Activated T-cell treated with anti-CD3 and anti-CD28 coated beads, Interleukin-2, amount 50 U/mL, for 1 hour (primary cell): ENCODE results near the gene TSHZ1.

Source experiments
- DNase-seq: peaks from one replicate; pipeline ENCODE4 v3.0.0-alpha.2; 2020

TSHZ1 gene

DNA sequence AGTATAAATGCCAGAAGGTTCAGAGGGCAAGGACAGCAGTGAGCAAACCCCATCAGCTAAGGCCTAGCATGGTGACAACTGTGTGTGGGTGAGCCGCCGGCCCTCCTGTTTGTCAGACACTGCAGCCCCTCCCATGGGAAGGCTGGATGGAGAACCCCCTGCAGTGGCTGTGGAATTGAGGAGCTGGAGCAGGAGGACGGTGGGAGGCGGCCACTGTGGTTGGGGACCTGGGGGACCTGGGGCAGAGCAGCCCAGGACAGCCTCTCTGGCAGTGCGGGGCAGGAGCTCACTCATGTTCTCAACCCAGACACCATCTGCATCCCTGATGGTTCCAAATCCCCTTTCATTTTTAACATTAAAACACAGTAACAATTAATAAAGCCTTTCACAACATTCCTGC is 68.8 kb downstream of the TSHZ1 start:
- no peak for DNase-seq

DNA sequence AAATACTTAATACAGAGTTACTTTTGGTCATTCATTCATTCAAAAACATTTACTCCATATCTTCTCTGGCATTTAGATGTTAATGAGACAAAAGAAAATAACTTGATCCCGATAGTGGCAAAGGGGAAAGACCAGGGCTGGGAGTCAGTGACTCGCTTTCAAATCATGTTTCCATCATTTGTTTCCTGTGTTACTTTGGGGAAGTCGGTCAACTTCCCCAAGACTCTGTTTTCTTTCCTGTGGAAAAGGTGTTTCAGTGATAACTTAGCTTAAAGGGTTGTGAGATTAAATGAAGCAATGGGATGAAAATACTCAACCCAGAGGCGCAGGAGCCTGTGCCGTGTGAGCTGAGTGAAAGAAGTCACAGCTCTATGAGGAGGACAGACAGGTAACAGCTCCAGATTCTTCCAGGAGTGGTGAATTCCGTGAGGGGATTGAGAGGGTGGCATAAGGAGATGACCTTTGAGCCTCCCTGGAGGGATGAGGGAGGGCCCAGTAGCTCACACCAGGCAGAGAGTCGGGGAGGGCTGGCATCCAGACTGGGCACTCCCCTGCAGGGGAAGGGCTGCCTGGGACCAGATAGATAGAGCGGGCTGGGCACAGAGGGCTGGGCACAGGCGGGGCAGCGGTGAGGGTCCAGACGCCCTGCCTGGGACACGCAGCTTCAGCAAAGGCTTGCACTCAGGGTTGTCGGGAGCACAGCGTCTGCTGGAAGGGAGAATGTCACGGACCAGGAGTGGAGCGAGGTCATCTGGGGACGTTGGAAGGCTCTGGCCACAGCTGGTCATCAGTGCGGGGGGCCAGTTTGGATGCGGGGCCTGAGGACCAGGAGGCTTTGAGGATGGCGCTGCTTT is 70.1 kb downstream of the TSHZ1 start:
- no peak for DNase-seq

DNA sequence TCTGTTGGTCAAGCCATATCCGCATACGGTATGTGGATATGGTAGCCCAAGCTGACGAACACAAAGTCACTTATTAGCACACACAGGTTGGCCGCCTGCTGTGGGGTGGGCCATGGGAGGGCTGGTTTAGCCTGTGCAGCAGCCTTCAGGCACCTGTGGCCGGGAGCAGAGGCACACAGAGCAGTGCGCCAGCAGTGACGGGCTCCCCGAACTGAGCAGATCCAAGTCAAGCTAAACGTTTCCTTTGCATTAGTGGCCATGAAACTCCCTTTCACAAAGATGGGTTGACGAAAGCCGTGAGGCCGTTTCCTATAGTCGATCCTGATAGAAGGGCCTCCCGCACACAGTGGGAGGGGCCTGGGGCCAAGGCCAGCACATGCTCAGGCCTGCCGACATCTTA is 72.1 kb downstream of the TSHZ1 start:
- no peak for DNase-seq

DNA sequence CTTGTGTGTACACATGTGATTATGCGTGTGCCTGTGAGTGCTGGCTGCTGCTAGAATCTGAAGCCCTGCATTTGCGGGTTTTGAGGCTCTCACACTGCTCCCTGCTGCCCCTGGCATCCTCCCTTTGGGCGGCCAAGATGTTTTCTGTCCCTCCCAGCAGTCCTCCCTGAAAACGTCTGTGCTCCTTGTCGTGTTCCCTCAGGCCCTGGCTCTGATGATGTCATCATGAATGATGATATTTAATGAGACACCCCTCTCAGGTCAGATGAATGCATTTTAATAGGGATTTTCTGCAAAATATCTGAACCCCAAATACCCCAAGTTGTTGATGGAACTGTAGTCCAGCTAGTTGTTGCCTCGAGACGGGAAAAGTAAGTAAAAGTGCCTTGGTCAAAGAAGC is 73.1 kb downstream of the TSHZ1 start:
- DNase-seq: no peak

DNA sequence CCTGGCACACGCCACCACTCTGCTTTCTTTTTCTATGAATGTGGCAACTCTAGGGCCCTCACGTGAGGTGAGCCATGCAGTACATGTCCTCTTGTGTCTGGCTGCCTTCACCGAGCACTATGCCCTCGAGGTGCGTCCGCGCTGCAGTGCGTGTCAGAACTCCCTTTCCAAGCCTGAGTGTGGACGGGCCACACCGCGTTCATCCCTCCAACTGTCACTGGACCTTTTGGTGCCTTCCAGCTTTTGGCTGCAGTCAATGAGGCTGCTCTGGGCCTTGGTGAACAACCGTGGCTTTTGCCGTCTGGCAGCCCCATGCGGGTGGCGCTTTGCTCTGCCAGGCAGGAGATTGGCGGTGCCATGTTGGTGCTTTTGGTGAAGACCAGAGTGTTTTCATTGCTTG is 74.0 kb downstream of the TSHZ1 start:
- DNase-seq: no peak

DNA sequence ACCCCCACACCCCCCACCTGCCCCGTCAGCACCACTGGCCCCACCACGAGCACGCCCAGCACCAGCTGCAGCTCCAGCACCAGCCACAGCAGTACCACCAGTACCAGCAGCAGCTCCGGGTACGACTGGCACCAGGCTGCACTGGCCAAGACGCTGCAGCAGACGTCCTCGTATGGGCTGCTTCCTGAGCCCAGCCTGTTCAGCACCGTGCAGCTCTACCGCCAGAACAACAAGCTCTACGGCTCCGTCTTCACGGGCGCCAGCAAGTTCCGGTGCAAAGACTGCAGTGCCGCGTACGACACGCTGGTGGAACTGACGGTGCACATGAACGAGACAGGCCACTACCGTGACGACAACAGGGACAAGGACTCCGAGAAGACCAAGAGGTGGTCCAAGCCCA is 75.3 kb downstream of the TSHZ1 start:
- DNase-seq: no peak

DNA sequence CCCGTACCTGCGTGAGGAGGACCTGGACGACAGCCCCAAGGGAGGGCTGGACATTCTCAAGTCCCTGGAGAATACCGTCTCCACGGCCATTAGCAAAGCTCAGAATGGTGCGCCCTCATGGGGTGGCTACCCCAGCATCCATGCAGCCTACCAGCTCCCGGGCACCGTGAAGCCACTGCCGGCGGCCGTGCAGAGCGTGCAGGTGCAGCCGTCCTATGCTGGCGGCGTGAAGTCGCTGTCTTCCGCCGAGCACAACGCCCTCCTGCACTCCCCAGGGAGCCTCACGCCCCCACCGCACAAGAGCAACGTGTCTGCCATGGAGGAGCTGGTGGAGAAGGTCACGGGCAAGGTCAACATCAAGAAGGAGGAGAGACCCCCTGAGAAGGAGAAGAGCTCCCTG is 76.4 kb downstream of the TSHZ1 start:
- no peak for DNase-seq

DNA sequence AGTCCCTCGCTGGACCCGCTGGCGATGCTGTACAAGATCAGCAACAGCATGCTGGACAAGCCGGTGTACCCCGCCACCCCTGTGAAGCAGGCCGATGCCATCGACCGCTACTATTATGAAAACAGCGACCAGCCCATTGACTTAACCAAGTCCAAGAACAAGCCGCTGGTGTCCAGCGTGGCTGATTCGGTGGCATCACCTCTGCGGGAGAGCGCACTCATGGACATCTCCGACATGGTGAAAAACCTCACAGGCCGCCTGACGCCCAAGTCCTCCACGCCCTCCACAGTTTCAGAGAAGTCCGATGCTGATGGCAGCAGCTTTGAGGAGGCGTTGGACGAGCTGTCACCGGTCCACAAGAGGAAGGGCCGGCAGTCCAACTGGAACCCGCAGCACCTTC is 77.1 kb downstream of the TSHZ1 start:
- DNase-seq: no peak

DNA sequence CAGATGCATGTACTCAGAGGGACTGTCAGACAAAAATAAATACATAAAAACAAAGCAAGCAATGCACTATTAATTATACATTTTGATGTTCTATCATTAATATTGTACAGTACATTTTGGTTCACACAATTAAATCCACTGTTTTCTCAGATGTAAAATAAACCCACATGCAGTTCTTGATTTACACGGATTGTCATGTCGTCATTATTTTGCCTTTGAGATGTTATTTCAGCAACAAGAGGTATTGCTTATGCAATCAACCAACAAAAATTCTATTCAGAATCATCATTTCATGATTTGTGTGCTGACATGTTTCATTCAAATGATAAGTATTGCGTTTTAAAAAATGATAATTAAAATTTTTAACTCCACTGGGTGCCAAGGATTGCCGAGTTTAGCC is 79.2 kb downstream of the TSHZ1 start:
- no peak for DNase-seq

DNA sequence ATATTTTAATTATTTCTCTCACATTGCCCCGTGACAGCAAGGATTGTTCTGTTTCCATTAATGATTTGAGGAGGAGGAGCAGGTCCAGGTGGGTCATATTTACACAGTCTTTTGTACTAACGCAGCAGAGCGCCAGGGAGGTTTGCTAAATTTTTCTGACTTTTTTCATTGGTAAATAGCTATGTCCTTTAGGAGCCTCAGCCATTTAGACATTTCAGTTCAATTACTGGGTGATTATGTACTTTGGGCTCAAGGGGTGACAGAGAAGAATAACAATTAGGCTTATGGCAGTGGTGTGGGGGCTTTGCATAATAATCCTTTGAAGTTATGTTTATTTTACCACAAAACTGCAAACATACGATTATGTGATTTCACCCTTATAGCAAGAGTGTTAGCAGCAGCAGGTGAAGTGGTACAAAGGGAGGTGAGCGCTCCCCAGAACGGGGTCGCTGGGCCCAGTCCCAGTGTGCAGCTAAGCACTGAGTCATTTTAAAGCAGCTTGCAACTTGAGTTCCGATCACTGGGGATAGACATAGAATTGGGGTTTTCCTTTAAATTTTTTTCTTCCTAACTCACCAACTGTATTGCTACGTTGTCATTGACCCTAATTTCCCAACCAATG is 80.3 kb downstream of the TSHZ1 start:
- no peak for DNase-seq

DNA sequence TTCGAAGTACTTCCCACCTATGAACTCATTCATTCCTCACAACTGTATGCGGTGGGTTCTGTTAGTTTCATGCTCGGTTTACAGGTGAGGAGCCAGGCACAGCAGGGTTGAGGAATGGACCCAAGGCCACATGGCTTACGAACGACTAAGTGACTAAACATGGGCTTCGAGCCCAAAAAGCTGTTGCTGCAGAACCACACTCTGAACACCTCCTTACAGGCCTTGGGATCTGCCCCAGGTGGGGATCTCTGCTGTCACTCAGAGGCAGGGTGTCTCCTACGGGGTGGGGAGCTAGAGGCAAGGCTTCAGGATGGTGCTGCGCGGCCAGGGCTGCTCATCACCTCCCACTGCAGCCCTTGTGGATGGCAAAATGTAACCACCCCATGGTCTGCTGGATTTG is 80.9 kb downstream of the TSHZ1 start:
- DNase-seq: no peak

DNA sequence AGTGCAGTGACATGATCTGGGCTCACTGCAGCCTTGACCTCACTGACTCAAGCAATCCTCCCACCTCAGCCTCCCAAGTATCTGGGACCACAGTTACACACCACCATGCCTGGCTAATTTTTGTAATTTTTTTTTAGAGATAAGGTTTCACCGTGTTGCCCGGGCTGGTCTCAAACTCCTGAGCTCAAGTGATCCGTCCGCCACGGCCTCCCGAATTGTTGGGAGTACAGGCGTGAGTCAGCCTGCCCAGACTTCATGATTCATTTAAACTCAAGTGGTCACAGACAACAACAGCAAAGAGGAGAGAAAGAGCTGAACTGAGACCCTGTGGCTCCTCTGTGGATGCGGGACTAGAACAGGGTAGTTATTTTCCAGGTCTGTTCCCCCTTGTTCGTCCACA is 83.0 kb downstream of the TSHZ1 start:
- no peak for DNase-seq

DNA sequence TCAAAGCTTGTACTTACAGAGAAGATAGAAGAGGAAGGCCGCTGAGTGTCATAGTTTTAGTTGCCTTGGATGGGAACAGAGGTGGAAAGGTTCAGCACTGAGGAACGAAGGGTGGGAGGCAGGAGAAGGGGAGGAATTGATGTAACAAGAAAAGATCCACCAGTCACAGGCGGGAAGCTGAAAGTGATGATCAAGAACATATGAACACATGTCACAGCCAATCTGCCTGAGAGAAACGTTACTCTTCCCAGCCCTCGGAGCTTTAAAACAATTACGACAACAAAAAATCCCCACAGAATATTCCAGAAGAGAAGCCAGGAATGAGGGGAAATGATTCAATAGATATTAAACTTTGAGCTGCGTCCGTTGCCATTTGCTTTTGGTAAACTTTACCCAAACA is 87.1 kb downstream of the TSHZ1 start:
- no peak for DNase-seq

DNA sequence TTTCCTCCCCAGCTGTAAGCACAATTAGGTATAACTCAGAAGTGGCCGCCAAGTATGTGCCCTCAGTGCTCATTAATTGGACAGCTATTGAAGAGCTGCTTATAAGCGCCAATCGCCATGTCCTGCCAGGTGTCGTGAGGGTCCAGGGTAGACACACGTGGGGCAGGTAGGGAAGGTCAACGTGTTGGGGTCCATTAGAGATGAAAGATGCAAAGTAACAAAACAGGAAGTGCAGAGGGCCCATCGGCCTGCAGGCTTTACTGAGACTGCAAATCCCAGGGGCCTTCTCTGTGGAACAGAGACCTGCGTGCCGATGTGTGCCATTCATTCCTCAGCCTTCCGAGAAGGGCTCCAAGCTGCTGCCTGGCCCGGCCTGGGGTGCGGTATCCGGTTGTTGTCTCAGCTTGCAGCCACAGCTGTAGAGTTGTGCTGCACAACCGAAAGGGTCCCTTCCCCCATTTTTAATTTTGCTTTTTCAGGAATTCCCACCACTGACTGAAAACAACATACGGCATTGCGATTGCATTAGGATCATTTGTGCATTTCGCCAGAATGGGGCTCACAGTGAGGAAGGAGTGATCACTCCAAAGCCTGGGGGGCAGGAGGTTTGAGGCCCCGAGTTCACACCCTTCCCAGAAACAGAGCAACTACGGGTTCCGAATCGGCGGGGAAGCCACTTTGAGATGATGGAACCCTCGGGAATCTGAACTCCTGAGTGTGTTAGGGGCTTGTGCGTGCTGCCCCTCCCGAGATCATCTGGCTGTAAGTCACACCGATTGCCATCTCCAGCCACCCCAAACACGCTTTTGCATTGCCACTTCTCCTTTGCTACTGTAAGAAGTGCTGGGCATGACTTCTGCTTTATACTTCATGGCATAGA is 94.3 kb downstream of the TSHZ1 start:
- no peak for DNase-seq

DNA sequence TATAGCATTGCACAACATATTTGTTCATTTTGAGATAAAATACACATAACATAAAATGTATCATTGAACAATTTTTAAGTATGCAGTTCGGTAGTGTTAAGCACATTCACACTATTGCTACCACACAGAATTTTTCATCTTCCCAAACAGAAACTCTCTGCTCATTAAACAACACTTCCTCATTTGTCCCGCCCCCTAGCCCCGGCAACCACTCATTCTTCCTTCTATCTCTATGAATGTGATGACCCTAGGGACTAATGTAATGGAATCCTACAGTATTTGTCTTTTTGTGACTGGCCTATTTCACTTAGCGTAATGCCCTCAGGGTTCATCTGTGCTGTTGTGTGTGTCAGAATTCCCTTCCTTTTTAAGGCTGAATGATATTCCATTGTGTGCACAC is 95.4 kb downstream of the TSHZ1 start:
- no peak for DNase-seq

DNA sequence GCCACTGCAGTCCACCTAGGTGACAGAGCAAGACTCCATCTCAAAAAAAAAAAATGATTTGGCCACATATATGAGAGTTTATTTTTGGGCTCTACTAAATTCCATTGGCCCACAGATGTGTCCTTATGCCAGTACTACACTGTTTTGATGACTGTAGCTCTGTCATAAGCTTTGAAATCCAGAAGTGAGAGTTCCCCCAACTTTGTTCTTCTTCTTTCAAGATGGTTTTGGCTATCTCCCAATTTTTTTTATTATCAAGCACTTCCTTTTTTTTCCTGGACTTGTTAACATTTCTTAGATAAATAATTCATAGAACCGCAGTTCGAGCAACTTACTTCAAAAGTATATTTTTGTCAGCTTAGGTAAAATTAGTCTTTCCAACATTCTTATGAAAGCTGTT is 96.9 kb downstream of the TSHZ1 start:
- no peak for DNase-seq

DNA sequence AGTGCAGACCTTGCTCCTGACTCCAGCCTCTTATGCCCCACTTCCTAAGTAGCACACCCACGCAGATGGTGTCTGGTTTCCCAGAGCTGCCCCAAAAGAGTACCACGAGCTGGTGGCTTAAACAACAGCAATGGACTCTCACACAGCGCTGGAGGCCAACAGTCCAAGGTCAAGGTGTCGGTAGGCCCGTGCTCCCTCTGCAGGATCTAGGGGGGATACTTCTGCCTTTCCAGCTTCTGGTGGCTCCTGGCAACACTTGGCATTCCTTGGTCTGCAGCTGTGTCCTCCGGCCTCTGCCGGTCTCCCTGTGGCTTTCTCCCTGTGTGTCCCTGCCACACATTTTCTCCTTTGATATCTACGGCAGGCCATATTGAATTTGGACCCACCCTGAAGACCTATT is 99.0 kb downstream of the TSHZ1 start:
- no peak for DNase-seq

DNA sequence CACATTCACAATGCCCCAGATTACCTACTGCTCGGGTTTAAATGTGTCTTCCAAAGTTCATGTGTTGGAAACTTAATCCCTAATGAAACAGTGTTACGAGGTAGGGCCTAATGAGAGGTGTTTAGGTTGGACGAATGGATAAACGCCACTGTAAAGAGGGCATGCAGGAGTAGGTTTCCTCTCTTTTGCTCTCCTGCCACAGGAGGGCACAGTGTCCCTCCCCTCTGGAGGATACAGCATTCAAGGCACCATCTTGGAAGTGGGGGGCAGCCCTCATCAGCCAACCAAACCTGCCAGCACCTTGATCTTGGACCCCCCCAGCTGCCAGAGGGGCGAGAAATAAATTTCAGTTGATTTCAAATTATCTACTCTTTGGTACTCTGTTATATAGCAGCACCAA is 103.5 kb downstream of the TSHZ1 start:
- no peak for DNase-seq

DNA sequence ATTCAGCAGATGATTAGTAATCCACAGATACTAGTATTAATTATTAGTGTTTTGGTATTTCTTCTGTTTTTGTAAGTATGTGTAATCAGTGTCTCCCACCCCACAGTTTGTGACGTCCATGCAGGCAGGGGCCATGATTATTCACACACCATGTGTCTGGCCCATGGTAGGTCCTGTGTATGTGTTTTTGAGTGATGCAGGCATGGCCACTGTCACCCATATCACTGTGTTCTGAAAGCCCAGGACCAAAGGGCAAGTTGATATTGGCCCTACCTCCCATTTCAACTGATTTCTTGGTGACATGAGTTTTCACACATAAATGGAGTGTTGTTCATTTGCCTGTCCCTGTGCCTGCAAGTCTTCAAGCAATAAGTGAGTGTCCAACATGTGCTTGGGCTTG is 104.0 kb downstream of the TSHZ1 start:
- no peak for DNase-seq

DNA sequence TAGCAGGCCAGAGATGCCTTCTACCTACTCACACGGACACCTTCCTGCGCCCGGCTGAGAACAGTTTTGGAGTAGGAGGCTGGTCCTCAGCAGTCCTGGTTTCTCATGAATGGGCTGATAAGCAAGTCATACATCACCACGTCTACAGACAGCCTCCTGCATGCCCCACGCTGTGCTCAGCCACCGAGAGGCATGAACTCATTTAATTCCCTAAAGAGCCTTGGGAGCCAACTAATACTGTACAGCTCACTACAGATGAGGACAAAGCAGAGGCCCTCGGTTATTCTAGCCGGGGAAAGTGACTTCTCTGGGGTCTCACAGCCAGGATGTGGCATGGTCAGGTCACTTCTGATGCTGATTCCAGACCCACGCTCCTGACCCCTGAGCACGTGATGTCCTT is 105.6 kb downstream of the TSHZ1 start:
- no peak for DNase-seq

DNA sequence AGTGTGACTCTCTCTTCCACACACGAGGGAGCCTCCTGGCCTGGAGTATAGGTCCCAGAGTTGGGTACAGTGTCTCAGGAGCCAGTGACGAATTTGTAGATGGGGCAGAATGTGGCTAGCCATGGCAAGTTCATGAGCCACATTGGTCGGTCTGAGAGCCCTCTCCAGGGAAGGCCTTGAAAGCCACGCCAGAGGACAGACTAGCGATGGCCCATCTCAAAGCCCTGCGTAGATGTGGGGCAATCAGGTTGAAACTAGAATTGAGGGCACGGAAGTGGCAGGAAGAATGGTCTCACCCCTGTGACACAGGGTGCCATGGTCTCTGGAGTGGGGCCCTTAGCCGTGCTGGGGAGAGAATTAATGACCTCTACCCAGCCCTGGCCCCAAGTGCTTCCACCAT is 106.2 kb downstream of the TSHZ1 start:
- no peak for DNase-seq

DNA sequence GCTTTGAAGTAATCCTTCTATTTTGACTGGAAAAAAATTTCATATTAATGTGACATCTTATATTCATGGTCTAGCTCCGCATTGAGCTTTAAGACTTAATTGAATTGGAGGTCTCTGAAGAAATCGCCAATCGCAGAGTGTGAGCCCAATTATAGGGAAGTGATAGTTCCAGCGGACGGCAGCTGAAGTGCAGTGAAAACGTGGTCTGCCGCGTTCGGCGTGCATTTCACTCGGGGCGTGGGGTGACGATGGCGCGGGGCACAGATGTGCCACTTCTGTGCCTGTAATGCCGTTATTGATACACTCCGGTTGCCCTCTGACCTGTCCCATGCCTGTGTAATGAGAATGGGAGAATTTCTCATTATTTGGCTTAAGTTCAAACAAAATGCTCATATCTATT is 106.7 kb downstream of the TSHZ1 start:
- DNase-seq: no peak

DNA sequence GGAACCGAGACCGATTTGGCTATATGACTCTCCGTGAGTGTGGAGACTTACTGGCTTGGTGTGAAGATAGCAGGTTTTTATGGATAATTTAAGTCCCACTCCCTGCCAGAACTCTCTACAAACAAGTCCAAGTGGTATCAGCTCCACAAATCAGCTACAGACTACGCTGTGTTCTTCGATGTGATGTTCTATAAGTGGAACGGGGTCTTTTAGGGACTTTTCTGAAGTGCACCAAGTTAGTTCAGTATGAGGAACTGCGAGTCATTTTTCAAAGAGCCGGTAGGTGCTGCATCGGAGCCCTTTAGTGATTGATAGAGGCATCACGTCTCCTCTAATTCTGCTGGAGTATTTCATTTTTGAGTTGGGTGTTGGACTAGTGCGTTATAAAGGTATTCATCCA is 107.1 kb downstream of the TSHZ1 start:
- no peak for DNase-seq

DNA sequence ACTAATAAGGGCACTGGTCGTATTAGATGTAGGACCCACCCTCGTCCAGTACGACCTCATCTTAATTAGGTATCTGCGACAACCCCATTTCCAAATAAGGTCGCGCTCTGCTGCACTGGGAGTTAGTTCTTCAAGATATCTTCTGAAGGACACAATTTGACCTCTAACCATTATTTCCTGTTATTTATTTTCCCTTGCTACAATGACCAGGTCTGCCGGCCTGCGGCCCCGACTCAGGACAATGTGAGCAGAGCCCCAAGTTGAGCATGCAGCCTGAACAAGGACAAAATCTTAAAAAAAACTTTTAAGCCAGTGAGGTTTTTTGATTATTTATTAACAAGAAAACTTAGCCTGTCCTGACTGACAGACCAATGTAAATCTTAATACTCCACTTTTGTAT is 109.3 kb downstream of the TSHZ1 start:
- no peak for DNase-seq
